ENCODE results near the gene SEC24D.
"Not testable (repeated sequence)": the region's sequence is repeated elsewhere in the genome, so short reads cannot be mapped to it uniquely, and the experiment has no call there.

- not testable (repeated sequence) for TF ChIP-seq CTCF (IDR thresholded peaks at IDR 0.05); SIN3A (IDR thresholded peaks at IDR 0.05; ENCODE audit: borderline replicate concordance, insufficient read depth, low read depth, low read length)
These were observed 58.8 kb downstream of the SEC24D start for GRCh38 chr4:118776955-118777640.

All from Panc1 (cell line).